ENCODE measurements around the gene LUC7L.
"Not testable (repeated sequence)": the region's sequence is repeated elsewhere in the genome, so short reads cannot be mapped to it uniquely, and the experiment has no call there.

Gene LUC7L

GRCh38 chr16:263944-264343 is 34.7 kb upstream of the LUC7L start:
- DNase-seq (ENCODE audit: low read depth in 2 of 2) = no peak

GRCh38 chr16:263182-263774 is 34.0 kb upstream of the LUC7L start:
- DNase-seq (ENCODE audit: low read depth in 2 of 2) = no peak

- no peak for DNase-seq (ENCODE audit: low read depth in 2 of 2)
Measured at GRCh38 chr16:262121-262745, 33.0 kb upstream of the LUC7L start.

- no peak for DNase-seq (ENCODE audit: low read depth in 2 of 2)
Measured at GRCh38 chr16:261031-261691, 31.9 kb upstream of the LUC7L start.

- DNase-seq (ENCODE audit: low read depth in 2 of 2) = no peak
Measured at GRCh38 chr16:260326-260725, 31.1 kb upstream of the LUC7L start.

- DNase-seq (ENCODE audit: low read depth in 2 of 2) = no peak
Measured at GRCh38 chr16:259814-260253, 30.6 kb upstream of the LUC7L start.

GRCh38 chr16:259226-259625 is 30.0 kb upstream of the LUC7L start:
- DNase-seq (ENCODE audit: low read depth in 2 of 2) = no peak

GRCh38 chr16:258091-258490 is 28.8 kb upstream of the LUC7L start:
- not testable (repeated sequence) for DNase-seq (ENCODE audit: low read depth in 2 of 2)

GRCh38 chr16:255183-255582 is 25.9 kb upstream of the LUC7L start:
- DNase-seq (ENCODE audit: low read depth in 2 of 2) = no peak

- no peak for DNase-seq (ENCODE audit: low read depth in 2 of 2)
Measured at GRCh38 chr16:254461-254860, 25.2 kb upstream of the LUC7L start.

GRCh38 chr16:253833-254232 is 24.6 kb upstream of the LUC7L start:
- no peak for DNase-seq (ENCODE audit: low read depth in 2 of 2)

- DNase-seq (ENCODE audit: low read depth in 2 of 2) = no peak
Measured at GRCh38 chr16:252366-253337, 23.4 kb upstream of the LUC7L start.

GRCh38 chr16:249431-249830 is 20.2 kb upstream of the LUC7L start:
- no peak for DNase-seq (ENCODE audit: low read depth in 2 of 2)

- DNase-seq (ENCODE audit: low read depth in 2 of 2) = no peak
Measured at GRCh38 chr16:247027-247426, 17.8 kb upstream of the LUC7L start.

GRCh38 chr16:245105-245504 is 15.9 kb upstream of the LUC7L start:
- no peak for DNase-seq (ENCODE audit: low read depth in 2 of 2)

GRCh38 chr16:243348-243747 is 14.1 kb upstream of the LUC7L start:
- no peak for DNase-seq (ENCODE audit: low read depth in 2 of 2)

GRCh38 chr16:242281-242680 is 13.0 kb upstream of the LUC7L start:
- DNase-seq (ENCODE audit: low read depth in 2 of 2) = no peak

GRCh38 chr16:240559-240958 is 11.3 kb upstream of the LUC7L start:
- DNase-seq (ENCODE audit: low read depth in 2 of 2) = no peak

GRCh38 chr16:239948-240277 is 10.7 kb upstream of the LUC7L start:
- DNase-seq (ENCODE audit: low read depth in 2 of 2) = no peak

- DNase-seq (ENCODE audit: low read depth in 2 of 2) = peak; percentile 88 to 90
Measured at GRCh38 chr16:234468-235305, 5.4 kb upstream of the LUC7L start, which contains the start of gene FAM234A. FAM234A (plus strand) TSS chr16:234821; CDS start chr16:254414, 19,593 bp downstream.

GRCh38 chr16:230949-231348 is 1.7 kb upstream of the LUC7L start:
- DNase-seq (ENCODE audit: low read depth in 2 of 2) = no peak

All from stimulated activated CD8-positive, alpha-beta memory T cell treated with anti-CD3 and anti-CD28 coated beads, Interleukin-15, amount 100 ng/mL, for 4 hours (primary cell).